Stimulated activated CD4-positive, alpha-beta T cell treated with anti-CD3 and anti-CD28 coated beads, Interleukin-1b, Interleukin-23, amount 100 ng/mL, for 48 hours (primary cell): ENCODE results near the gene GPR63.
A peak's percentile ranks its signal among the peaks of the same experiment; 100 is the strongest.
"Not testable (repeated sequence)": the region's sequence is repeated elsewhere in the genome, so short reads cannot be mapped to it uniquely, and the experiment has no call there.

Source experiments
- DNase-seq: peaks from one replicate; pipeline ENCODE4 v3.0.0-alpha.2; 2020

GPR63 gene

DNA sequence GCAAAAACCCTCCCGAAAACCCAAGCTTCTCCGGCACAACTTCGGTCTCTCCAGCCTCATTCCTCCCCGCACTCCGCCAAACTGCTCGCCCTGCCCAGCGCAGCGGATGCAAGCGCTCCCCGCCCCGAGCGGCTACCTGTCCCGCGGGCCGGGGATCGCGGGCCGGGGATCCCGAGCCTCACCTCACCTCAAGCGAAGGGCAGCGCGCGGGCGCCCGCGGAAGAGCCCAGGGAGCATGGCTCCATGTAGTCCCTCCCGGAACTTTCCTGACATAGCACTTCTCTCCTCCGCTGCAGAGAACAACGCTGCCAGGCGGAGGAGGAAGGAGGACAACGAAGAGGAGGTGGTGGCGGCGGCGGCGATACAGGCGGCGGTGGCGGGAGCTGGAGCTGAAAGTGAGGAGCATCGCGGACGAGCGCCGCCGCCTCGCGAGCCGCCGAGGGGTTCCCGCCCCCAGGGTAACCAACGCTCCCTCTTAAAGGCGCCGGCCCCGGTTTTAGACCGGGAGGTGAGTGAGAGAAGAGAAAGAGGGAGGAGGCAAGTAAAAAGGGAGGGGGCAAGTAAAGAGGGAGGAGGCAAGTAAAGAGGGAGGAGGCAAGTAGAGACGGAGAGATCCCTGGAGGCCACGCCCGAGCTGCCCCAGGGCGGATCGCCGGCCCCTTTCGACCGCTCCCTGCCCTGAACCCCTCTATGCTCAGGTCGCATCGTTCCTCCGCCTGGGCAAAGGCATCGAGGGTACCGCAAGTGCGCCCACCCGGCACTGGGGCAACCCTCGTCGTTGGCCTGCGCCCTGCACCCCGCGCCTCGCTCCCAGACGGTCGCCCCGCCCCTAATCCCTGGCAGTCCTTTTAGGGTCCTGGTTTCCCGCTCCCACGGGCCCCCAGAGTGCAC, at the start of gene GPR63:
TSS of gene GPR63 (minus strand) at position 397 of the 891 bp plus-strand sequence. CDS start 37,746 bp downstream, outside the sequence.
- DNase-seq = peak; percentile 68

- no peak for DNase-seq
Measured at GRCh38 chr6:96886519-96886918, 49.2 kb upstream of the GPR63 start.

- DNase-seq = not testable (repeated sequence)
Measured at GRCh38 chr6:96885187-96885631, 47.9 kb upstream of the GPR63 start.

DNA sequence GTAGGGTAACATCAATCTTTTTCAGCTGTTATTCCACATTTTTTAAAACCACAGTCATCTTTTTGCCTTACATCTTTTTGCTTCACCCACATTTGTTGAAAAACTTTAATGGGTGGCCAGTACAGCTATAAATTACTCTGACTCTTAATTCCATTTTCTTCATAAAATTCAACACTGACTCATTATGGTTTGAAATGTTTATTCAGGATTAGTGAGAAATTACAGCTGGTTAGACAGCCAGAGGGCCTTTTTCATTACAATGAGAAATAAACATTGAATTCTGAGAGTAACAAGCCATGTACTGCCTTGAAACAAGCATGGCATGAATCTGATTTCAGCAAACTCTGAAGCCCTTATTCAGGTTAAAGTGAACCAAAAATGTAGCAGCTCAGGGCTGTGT, 40.9 kb upstream of the GPR63 start:
- no peak for DNase-seq

DNA sequence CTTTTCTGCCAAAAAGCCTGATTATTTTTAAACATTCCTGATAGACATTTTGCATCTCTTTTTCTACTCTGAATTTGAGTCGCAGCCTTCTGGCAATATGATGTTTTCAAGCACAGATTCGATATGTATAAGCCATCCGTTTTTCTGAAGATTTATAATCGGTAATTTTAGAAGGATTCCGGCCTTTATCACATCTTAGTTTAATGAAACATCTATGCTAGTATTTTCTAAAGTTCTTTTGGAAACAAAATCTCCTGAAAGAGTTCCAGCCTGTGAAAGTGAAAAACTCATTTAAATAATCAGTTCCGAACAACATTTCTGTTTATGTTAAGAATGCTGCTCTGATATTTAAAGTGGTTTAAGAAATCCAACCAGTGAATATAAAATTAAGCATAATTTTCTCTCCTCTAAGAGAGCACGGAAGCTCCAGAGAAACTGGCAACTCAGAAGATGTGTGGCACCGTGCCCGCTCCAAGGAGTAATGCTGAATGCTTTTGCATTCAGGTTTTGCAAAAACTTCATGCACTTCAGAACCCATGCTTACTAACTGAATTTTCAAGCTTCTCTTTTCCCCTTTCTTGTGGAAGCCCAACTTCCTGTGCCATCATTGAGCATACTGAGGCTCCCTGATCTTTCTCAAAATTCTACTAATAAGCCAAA, 39.7 kb upstream of the GPR63 start:
- DNase-seq = no peak

- DNase-seq = no peak
Measured at GRCh38 chr6:96872976-96873375, 35.7 kb upstream of the GPR63 start.

GRCh38 chr6:96865055-96865405, 27.8 kb upstream of the GPR63 start:
- DNase-seq = no peak

GRCh38 chr6:96864216-96865054, 27.2 kb upstream of the GPR63 start:
- no peak for DNase-seq

- no peak for DNase-seq
Measured at GRCh38 chr6:96862560-96862959, 25.3 kb upstream of the GPR63 start.

DNA sequence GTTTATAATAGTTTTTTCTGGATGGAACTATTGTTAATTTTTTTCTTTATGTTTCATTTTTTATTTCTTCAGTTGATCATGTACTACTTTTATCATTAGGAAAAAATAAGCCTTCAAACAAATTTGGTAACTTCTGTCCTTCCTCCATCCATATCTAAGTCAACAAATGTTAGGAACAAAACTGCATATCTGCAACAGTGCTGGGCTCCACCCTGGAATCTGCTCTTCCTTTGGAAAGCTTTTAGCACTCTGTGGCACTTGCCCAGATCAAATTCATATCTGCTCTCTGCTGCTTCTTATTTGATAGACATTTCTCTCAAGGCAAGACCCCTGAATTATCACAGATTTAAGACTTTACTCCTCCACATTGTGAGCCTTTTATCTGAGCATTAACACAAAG, 24.3 kb upstream of the GPR63 start:
- DNase-seq = no peak

GRCh38 chr6:96856856-96857255, 19.6 kb upstream of the GPR63 start:
- DNase-seq = no peak

- no peak for DNase-seq
Measured at GRCh38 chr6:96853083-96853482, 15.8 kb upstream of the GPR63 start.

DNA sequence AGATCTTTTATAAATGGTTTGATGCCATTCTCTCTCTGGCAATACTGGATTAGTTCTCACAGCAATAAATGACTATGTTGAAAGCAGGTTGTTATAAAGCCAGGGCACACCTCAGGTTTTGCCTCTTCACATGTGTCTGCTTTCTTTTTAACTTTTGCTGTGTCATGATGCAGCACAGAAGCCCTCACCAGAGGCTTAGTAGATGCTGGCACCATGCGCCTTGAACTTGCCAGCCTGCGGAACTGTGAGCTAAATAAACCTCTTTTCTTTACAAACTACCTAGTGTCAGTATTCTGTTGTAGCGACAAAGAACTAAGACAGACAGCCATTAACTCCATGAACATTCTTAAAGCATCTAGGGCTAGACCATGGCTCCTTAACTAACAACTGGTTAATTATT, 15.3 kb upstream of the GPR63 start:
- DNase-seq = no peak

- DNase-seq = no peak
Measured at GRCh38 chr6:96851858-96852257, 14.6 kb upstream of the GPR63 start.

GRCh38 chr6:96849615-96850014, 12.3 kb upstream of the GPR63 start:
- DNase-seq = no peak

DNA sequence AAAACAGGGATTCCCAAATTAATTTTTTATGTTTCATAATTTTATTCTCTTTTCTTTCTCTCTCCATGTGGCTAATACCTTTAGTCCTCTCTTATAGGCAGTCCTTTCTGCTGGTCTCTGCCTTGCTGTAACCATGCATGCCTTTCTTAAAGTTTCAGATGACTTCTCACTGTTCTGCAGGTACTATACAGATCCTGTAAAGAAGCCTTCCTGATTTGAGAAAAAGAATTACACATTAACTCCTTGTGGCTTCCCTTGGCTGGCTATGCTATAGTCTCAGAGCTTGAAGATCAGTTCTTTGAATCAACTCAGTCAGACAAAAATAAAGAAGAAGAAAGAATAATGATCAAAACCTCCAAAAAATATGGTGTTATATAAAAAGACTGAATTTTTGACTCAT, 7.3 kb upstream of the GPR63 start:
- no peak for DNase-seq

- no peak for DNase-seq
Measured at GRCh38 chr6:96841345-96841744, 4.1 kb upstream of the GPR63 start.

GRCh38 chr6:96836631-96837080, 621 bp downstream of the GPR63 start:
- DNase-seq = no peak

DNA sequence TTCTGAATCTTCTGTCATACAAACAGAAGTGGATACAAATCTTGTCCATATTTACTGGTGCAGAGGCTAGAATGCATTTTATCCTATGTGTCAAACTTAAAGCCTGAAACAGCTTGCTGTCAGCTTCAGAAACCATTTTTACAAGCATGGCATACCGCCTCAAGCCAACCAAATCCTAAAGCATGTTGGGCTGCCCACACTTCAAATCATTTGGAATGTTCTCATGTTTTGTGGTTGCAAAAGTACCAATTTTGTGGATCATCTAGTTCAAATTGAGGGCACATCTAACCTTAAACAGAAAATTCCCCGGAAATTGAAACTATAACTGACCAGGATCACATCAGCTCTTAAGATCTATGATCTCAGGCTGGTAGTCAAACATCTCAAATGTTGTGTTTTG, 3.2 kb downstream of the GPR63 start:
- DNase-seq = no peak

- DNase-seq = no peak
Measured at GRCh38 chr6:96832780-96833179, 4.5 kb downstream of the GPR63 start.

GRCh38 chr6:96826865-96827264, 10.4 kb downstream of the GPR63 start:
- DNase-seq = no peak

DNA sequence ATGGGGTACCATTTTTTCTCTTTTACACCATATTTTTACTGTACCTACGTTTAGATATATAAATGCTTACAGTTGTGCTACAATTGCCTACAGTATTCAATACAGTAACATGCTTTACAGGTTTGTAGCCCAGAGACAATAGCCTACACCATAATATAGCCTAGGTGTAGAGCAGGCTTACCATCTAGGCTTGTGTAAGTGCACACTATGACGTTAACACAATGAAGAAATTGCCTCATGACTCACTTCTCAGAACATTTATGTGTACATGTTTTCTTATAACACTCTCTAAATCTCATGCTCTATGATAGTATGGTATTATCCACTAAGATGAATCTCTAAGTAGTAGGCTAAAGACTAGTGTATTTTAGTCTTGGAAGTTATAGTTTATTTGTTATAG, 13.5 kb downstream of the GPR63 start:
- no peak for DNase-seq

DNA sequence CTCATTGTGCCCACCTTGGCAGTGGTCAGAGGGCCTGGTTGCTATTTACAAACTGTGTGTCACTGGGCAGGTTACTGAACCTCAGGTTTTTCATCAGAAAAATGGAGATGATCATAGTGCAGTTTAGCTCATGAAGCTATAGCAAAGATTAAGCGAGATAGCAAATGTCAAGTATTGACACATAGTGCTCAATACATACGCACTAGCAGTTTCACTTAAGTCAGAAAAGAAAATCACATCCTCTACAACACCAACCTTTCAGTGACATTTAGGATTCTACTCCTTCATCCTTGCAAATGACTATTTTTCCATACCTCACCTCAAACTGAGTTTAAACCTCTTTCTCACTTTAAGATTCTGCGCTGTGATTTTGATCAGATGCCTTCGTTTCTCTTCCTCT, 16.2 kb downstream of the GPR63 start:
- DNase-seq = no peak
